Calu3 (cell line): Measurements from ENCODE around the gene BLTP2. TPM values are rescaled to one million over a fixed set of nuclear protein-coding genes. Genes with fewer than 3 reads are reported as not detected.

Experiments
- BruUV-seq: library from RNA; stranded (reverse); fragments of 400-500 nt; replicated peaks from 2 replicates; lab custom pipeline; 2021; lab: Mats Ljungman, UMichigan
- CTCF ChIA-PET: fragments of 300-600 bp; sonication (Branson Sonifier 250); formaldehyde crosslinking; loops from one replicate; lab custom pipeline; 2022; ENCODE audit warnings: antibody characterized with exemption; lab: Charles Lee
- DNase-seq: peaks from one replicate; pipeline ENCODE4 v3.0.0; 2022
- H3K27ac Mint-ChIP-seq: one replicate; pipeline ENCODE4 v1.8.0; 2022; ENCODE audit warnings: mixed read lengths; ENCODE audit not compliant: unreplicated experiment
- H3K27me3 Mint-ChIP-seq: one replicate; pipeline ENCODE4 v1.8.0; 2022; ENCODE audit warnings: mixed read lengths; ENCODE audit not compliant: unreplicated experiment
- H3K36me3 Mint-ChIP-seq: one replicate; pipeline ENCODE4 v1.8.0; 2022; ENCODE audit warnings: mild to moderate bottlenecking, moderate library complexity, mixed read lengths; ENCODE audit not compliant: insufficient read depth, unreplicated experiment
- H3K4me1 Mint-ChIP-seq: one replicate; pipeline ENCODE4 v1.8.0; 2022; ENCODE audit warnings: mild to moderate bottlenecking, low read depth, mixed read lengths; ENCODE audit not compliant: unreplicated experiment
- H3K4me3 Mint-ChIP-seq: one replicate; pipeline ENCODE4 v1.8.0; 2022; ENCODE audit warnings: mild to moderate bottlenecking, low read depth, moderate library complexity, mixed read lengths; ENCODE audit not compliant: unreplicated experiment
- H3K9me3 Mint-ChIP-seq: one replicate; pipeline ENCODE4 v1.8.0; 2022; ENCODE audit warnings: low read depth, mixed read lengths; ENCODE audit not compliant: unreplicated experiment
- intact Hi-C: fragments of 100-400 bp; cut with micrococcal nuclease; formaldehyde crosslinking; loops from one replicate; pipeline ENCODE4 v1.10.0; 2022; ENCODE audit not compliant: unreplicated experiment
- total RNA-seq: library from RNA; stranded (reverse); gene quantifications from 2 replicates; pipeline ENCODE4 v1.2.3, GENCODE V29; 2022
- TF ChIP-seq, protein P1 (sequence below): fragments of 200-600 bp; IDR thresholded peaks from one replicate; pipeline ENCODE4 v1.8.0; 2022; ENCODE audit warnings: antibody characterized with exemption; ENCODE audit not compliant: unreplicated experiment

BLTP2 gene
- total RNA-seq, 1 experiment from 2014 or later: 158 TPM

DNA sequence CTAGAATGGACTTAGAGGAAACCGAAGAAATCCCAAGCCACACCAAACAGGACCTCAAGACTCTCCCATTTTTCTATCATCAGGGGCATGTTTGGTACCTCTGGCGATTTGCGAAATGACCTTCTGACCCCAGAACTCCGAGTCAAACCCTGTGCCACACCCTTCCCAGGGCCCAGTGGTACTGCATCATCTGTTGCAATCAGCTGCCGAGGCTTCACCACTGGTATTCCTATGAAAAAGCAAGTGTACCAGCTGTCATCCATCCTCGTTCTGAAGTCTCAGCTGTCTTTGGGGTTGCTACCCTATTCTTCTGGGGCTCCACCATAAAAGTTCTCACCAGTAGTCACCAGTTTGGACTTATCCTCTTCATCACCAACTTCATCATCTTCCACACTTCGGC is 28.7 kb downstream of the BLTP2 start:
- TF ChIP-seq, protein P1, sequence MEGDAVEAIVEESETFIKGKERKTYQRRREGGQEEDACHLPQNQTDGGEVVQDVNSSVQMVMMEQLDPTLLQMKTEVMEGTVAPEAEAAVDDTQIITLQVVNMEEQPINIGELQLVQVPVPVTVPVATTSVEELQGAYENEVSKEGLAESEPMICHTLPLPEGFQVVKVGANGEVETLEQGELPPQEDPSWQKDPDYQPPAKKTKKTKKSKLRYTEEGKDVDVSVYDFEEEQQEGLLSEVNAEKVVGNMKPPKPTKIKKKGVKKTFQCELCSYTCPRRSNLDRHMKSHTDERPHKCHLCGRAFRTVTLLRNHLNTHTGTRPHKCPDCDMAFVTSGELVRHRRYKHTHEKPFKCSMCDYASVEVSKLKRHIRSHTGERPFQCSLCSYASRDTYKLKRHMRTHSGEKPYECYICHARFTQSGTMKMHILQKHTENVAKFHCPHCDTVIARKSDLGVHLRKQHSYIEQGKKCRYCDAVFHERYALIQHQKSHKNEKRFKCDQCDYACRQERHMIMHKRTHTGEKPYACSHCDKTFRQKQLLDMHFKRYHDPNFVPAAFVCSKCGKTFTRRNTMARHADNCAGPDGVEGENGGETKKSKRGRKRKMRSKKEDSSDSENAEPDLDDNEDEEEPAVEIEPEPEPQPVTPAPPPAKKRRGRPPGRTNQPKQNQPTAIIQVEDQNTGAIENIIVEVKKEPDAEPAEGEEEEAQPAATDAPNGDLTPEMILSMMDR: no peak
- intact Hi-C loops: no loop called here
- CTCF ChIA-PET: no interaction called here
- Mint-ChIP-seq H3K9me3 (no peaks in the 10 kb centered on the region), H3K27ac (no peak overlapping the region), H3K36me3 (peaks cover 11% of the 10 kb centered on the region), H3K4me3 (no peak overlapping the region), H3K4me1 (no peaks in the 10 kb centered on the region), H3K27me3 (no peaks in the 10 kb centered on the region)
- no peak for DNase-seq
- no TSS peak for BruUV-seq

DNA sequence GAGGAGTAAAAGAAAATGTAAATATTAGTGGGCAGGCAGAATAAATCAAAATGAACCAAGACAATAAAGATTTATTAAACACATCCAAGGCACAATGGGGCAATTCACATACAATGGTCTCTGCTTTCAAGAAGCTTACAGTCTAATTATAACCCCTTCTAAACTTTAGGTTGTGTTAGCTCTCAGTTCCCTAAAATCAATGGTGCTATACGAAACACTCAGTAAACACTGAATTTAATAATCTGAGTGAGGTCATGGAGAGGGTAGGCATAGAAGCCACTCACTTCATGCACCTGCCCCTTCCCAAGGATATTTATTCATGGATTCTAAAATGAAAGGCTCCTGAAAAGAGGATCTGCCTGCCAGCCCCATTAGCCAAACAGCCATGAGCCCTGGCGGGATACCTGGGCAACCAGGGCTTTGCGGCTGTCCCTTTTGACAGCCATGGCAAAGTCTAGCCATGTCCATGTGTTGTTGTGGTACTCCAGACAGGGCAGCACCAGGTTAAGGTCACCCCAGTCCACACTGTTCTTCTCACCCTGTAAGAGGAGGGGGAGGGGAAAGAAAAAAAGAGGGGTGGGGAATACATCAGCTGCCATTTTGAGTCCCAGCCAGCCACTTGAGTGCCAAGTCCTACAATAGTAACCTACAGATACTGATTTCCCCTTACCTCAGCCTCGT is 29.6 kb downstream of the BLTP2 start:
- DNase-seq: no peak
- Mint-ChIP-seq H3K9me3 (no peaks in the 10 kb centered on the region), H3K27me3 (no peaks in the 10 kb centered on the region), H3K4me1 (no peaks in the 10 kb centered on the region), H3K27ac (no peak overlapping the region), H3K36me3 (peaks cover 11% of the 10 kb centered on the region), H3K4me3 (no peak overlapping the region)
- intact Hi-C loops: no loop called here
- no TSS peak for BruUV-seq
- CTCF ChIA-PET: no interaction called here
- TF ChIP-seq, protein P1: no peak

DNA sequence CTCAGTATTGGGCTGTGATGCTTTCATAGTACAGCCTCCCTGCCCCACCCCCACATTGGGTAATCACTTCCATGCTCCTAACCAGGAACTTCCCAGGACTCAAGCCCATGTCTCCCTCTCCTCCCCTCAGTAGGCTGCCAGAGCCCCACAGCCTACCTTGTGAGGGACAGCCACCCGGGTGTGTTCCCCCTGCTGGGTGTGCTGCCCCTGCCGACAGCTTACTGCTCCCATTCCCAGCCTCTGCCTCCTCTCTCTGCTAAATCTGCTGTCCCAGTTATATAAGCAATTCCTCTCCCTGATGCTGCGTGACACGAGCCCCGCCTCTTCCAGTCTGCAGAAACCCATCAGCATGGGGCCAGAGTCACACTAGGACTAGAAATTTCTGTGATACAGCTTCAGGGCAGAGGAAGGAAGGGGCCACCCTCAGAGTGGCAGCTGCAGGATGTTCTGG is 31.0 kb downstream of the BLTP2 start, which contains the start of gene RSKR:
Gene RSKR, minus strand, starts transcription at position 255 of the 451 bp plus-strand sequence. Its CDS starts 24 bp downstream, at position 231.
- CTCF ChIA-PET: interaction anchor here (1.5 kb wide), 1 partner anchor 119 kb away, joined by 5 read pairs; no protein-coding TSS in a partner anchor
- Mint-ChIP-seq H3K36me3 (peaks cover 10% of the 10 kb centered on the region), H3K27ac (peak within 1 kb of the TSS; percentile 26), H3K27me3 (no peaks in the 10 kb centered on the region), H3K9me3 (no peaks in the 10 kb centered on the region), H3K4me1 (no peaks in the 10 kb centered on the region), H3K4me3 (no peak within 1 kb of the TSS)
- intact Hi-C loops: loop anchor here (5.0 kb wide), 1 partner anchor 122 kb away; no protein-coding TSS in a partner anchor
- TF ChIP-seq, protein P1: no peak
- no peak for DNase-seq
- no TSS peak for BruUV-seq

DNA sequence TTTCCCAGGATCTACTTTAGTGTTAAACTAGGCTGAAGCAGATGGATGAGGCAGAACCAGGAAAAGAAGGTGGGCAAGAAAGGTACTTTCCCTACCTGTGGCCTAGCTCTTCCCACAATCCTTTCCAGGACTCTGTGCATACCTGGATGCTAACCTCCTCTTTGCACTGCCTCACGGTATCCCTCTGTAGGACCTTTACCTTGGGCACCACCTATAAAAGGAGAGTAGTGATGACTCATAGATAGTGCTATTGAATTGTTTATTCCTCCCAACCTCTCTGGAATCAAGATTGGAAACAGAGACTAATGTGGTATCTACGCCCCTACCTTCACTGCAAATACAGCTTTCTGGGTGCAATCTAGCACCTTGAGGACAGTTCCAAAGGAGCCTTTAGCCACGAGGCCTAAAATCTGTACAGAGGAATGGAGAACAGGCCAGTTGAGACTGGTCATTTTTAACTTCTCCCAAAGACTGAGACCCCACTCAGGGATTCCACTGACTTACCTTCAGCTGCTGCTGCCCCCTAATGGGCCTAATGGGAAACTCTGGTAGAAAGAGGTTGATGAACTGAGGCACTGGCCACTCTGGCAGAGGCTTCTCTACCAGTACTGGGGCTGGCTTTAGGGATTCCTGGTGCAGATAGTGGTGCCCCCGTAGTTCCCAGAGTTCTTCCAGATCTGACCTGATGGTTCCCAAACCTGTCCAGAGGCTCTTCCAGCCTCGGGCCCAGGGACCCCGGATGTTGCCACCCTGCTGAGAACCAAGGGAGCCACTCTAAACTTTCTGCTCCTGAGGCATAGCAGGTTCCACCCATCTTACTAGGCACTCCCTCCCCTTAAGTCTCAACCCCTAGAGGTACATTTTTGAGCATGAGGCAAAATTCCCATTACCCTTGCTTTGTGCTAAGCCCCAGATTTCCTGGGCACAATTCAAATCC is 31.8 kb downstream of the BLTP2 start:
- Mint-ChIP-seq H3K36me3 (peaks cover 11% of the 10 kb centered on the region), H3K4me1 (no peaks in the 10 kb centered on the region), H3K4me3 (no peak overlapping the region), H3K9me3 (no peaks in the 10 kb centered on the region), H3K27ac (no peak overlapping the region), H3K27me3 (no peaks in the 10 kb centered on the region)
- TF ChIP-seq, protein P1: peak; percentile 24
- DNase-seq: peak; percentile 46
- intact Hi-C loops: loop anchor here (5.0 kb wide), 1 partner anchor 121 kb away; no protein-coding TSS in a partner anchor
- CTCF ChIA-PET: interaction anchor here (1.5 kb wide), 1 partner anchor 118 kb away, joined by 5 read pairs; no protein-coding TSS in a partner anchor
- BruUV-seq: no TSS peak
